ENCODE measurements around the gene TMEM161A.

TMEM161A gene

GRCh38 chr19:19096641-19097627, 41.3 kb downstream of the TMEM161A start:
- no peak for DNase-seq (ENCODE audit: low read depth)

GRCh38 chr19:19095691-19096090, 42.6 kb downstream of the TMEM161A start:
- DNase-seq (ENCODE audit: low read depth): no peak

DNA sequence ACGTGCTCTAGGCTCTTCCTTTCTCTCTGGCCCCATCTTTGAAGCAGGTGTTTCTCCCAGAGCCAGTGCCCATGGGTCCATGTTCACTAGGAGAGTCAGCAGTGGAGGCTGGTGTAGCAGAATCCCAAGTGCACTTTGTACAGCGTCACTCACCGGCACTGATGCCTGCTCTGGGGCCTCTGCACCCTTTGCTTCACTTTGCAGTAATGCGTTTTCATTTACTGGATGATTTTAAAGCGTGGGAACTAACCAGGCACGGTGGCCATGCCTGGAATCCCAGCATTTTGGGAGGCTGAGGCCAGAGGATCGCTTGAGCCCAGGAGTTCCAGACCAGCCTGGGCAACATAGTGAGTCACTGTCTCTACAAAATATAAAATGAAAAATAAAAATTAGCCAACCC, 43.8 kb downstream of the TMEM161A start:
- no peak for DNase-seq (ENCODE audit: low read depth)

- no peak for DNase-seq (ENCODE audit: low read depth)
These were observed 50.6 kb downstream of the TMEM161A start for GRCh38 chr19:19087676-19088075.

- DNase-seq (ENCODE audit: low read depth): no peak
These were observed 54.7 kb downstream of the TMEM161A start for GRCh38 chr19:19083413-19084178.

- no peak for DNase-seq (ENCODE audit: low read depth)
These were observed 56.6 kb downstream of the TMEM161A start for GRCh38 chr19:19081642-19082151.

GRCh38 chr19:19079571-19079970, 58.7 kb downstream of the TMEM161A start:
- no peak for DNase-seq (ENCODE audit: low read depth)

- no peak for DNase-seq (ENCODE audit: low read depth)
These were observed 59.5 kb downstream of the TMEM161A start for GRCh38 chr19:19078801-19079200.

GRCh38 chr19:19077103-19077502, 61.2 kb downstream of the TMEM161A start:
- DNase-seq (ENCODE audit: low read depth): no peak

GRCh38 chr19:19076476-19076875, 61.8 kb downstream of the TMEM161A start:
- DNase-seq (ENCODE audit: low read depth): no peak

DNA sequence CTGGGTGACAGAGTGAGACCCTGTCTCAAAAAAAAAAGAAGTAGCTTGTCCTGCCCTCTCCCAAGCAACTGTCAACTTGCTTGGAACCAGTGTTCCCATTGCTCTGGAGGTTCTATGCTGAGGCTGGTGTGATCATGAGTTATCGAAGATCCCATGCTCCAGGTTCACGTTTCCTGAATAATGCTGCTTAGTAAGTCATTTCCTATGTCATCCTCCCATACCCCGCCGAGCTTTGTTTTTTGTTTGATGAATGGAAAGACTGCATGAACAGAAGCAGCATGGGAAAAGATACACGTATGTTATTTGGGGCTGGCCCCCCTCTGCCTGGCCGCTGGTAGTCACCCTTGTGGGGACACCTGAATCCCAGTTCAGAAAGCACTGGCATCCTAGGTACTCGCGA, 63.2 kb downstream of the TMEM161A start:
- DNase-seq (ENCODE audit: low read depth): no peak

DNA sequence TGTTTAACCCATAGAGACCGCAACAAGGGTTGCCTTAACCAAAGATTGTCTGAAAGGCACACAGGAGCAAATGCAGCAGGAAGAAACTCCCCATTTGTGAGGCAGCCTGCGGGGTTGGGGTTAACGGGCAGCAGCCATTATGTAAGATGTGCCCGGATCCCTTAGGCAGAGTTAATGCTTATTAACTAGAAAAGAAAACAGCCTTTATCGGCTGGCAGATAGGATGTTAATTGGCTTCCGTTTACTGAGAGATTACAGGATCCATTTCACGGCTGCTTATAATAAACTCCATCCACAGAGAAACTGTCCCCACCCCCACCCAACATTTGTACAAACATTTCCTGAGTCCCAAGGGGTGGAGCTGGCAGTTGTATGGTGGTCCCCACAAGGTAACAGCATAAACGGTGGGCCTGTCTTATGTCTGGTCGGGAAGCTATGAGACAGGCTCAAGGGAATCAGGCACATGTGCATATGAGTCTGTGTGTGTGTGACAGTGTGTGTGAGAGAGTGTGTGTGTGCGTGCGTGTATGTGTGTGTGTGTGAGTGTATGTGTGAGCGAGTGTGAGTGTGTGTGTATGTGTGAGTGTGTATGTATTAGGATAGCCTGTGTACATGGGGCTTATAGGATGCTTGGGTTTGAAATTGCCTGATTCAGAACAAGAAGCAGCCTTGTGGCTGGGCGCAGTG, 63.9 kb downstream of the TMEM161A start:
- DNase-seq (ENCODE audit: low read depth): no peak

GRCh38 chr19:19071897-19072296, 66.4 kb downstream of the TMEM161A start:
- DNase-seq (ENCODE audit: low read depth): no peak
